GM21576 (cell line): Measurements from ENCODE around the gene CTRB1.

Experiments
- ATAC-seq: cut with Tn5 transposase; IDR thresholded peaks from one replicate; pipeline ENCODE4 v1.9.1; 2021; ENCODE audit warnings: mild to moderate bottlenecking, moderate library complexity; ENCODE audit not compliant: unreplicated experiment

Gene CTRB1

GRCh38 chr16:75225092-75225491 lies 6.3 kb downstream of the CTRB1 start:
- ATAC-seq = no peak

- ATAC-seq = no peak
These were observed 7.1 kb downstream of the CTRB1 start for GRCh38 chr16:75225678-75226515.

- ATAC-seq = no peak
These were observed 8.0 kb downstream of the CTRB1 start for GRCh38 chr16:75226550-75227360.

GRCh38 chr16:75227361-75228142 lies 8.8 kb downstream of the CTRB1 start:
- no peak for ATAC-seq

GRCh38 chr16:75228143-75228976 lies 9.6 kb downstream of the CTRB1 start:
- ATAC-seq = no peak

GRCh38 chr16:75229172-75230031 lies 10.6 kb downstream of the CTRB1 start:
- no peak for ATAC-seq

GRCh38 chr16:75230471-75231110 lies 11.8 kb downstream of the CTRB1 start:
- ATAC-seq = no peak

- ATAC-seq = no peak
These were observed 12.8 kb downstream of the CTRB1 start for GRCh38 chr16:75231570-75231969.

GRCh38 chr16:75233611-75233938 lies 14.8 kb downstream of the CTRB1 start:
- no peak for ATAC-seq

GRCh38 chr16:75234856-75235696 lies 16.3 kb downstream of the CTRB1 start:
- no peak for ATAC-seq

- ATAC-seq = no peak
These were observed 17.0 kb downstream of the CTRB1 start for GRCh38 chr16:75235721-75236193.

- no peak for ATAC-seq
These were observed 17.4 kb downstream of the CTRB1 start for GRCh38 chr16:75236232-75236631.

GRCh38 chr16:75236736-75237397 lies 18.1 kb downstream of the CTRB1 start:
- no peak for ATAC-seq

GRCh38 chr16:75237398-75238131 lies 18.8 kb downstream of the CTRB1 start:
- no peak for ATAC-seq

GRCh38 chr16:75238132-75238852 lies 19.5 kb downstream of the CTRB1 start:
- no peak for ATAC-seq

GRCh38 chr16:75238853-75239541 lies 20.2 kb downstream of the CTRB1 start:
- no peak for ATAC-seq
